AML-193 (cell line): ENCODE results near the gene CABP7.

Source experiments
- DNase-seq, 2 experiments: peaks; one replicate each; lab custom pipeline; 2025; lab: John Stamatoyannopoulos, UW

Gene CABP7

DNA sequence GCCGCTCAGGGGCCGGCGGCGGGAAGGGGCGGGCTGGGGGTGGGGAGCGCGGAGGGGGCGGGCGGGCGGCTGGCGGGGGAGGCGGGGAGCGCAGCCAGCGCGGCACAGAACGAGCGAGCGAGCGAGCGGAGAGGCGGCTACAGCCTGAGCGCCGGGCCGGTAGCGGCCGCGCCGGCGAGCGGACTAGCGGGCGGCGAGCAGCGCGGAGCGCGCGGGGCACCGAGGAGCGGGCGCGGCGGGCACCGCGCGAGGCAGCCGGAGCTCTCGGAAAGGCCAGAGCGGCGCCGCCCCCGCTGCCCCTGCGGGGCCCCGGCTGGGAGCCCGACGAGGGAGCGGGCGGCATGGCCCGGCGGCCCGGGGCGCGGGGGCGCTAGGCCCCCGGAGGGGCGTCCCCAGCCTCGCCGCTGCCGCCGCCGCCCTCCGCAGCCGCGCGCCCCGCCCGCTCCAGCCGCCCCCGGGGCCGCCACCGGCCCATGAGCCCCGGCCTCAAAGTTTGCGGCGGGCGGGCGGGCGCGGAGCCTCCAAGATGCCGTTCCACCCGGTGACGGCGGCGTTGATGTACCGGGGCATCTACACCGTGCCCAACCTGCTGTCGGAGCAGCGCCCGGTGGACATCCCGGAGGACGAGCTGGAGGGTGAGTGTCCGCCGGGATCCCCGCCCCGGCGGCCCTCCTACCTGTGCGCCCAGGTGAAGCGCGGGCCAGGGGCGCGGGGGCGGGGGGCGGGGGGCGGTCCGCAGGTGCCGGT, at the start of gene CABP7:
CABP7 (plus strand) TSS at position 105 of the 747 bp plus-strand sequence; CDS start at position 527, 422 bp downstream.
- no peak for DNase-seq

DNA sequence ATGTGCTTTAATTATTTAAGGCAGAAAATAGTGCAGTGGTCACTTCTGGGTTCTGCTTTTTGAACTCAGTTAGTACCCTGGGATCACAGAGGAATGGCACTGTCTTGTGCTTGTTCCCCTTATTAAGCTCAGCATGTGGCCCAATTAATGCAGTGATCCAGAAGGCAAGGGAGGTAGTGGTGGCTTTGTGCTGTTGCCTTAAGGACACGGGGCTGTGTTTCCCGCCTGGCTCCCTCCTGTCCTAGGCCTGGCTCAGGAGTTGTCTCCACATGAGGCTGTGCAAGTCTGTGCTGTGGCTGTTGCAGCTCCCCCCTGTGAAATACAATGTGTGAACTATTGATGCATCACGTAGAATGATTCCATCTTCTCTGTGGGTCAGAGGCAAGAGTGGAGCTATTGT, 49.2 kb upstream of the CABP7 start:
- DNase-seq = no peak

DNA sequence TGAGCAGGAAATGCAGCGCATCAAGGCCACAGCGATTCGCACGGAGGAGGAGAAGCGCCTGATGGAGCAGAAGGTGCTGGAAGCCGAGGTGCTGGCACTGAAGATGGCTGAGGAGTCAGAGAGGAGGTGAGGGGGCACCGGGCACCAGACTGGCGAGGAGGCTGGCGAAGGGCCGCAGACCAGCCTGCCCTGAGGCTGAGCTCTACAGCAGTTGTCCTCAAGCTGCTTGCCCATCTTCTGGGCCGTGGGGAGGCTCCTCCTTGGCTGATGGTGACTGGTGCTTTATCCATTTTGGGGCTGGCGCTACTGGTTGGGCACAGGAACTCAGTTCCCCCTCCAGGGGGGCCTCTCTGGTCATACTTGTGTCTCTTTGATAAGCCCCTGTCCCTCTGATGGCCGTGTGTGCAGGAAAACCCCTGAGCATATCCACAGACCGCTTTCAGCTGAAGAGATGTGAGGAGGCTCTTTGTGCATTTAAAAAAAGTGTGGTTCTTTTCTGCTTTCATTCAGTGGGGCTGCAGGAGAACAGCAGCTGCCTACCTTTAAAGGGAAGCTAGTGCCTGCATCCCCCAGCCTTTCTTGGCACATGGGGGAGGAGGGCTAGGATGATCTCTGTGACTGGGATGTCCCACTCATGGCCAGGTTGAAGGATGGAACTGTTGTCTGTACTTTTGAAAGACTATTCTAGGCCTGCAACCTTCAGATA, 46.3 kb upstream of the CABP7 start:
- no peak for DNase-seq

DNA sequence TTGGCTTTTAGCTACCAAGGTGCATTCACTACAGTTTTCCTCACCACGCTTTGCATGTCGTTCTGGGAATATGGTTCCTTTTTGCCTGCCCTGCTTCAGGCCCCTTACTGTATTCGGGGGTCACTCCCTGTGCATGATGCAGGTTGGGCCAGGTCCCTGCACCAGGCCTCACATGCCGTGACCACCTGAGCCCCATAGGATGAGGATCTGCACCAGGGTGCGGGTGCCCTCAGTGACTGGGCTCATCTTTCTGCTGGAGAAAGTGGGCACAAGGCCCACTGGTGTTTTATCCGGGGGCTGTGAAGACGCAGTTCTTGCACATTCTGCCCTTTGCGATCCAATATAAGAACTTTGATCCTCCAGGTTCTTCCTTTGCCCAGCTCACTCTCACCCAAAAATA, 45.7 kb upstream of the CABP7 start:
- DNase-seq = no peak

- DNase-seq = no peak
Observed at GRCh38 chr22:29679316-29679715, 40.5 kb upstream of the CABP7 start.

DNA sequence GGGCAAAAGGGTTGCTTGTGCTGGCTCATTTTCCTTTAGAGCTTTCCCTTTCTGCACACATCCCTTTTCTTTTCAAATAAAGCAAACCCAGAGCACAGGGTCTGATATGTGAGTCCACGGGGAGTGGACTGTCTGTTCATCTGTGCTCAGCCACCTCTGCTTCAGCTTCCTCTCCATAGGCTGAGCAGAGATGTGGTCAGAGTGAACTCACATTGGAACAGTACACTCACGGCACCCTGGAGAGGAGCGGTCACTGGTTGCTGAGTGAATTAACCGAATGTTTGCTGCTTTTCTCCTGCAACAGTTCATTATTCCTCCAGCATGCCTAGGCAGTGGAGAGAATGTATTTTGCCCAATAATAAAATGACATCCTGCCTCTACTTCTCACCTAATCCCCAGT, 36.3 kb upstream of the CABP7 start:
- no peak for DNase-seq

DNA sequence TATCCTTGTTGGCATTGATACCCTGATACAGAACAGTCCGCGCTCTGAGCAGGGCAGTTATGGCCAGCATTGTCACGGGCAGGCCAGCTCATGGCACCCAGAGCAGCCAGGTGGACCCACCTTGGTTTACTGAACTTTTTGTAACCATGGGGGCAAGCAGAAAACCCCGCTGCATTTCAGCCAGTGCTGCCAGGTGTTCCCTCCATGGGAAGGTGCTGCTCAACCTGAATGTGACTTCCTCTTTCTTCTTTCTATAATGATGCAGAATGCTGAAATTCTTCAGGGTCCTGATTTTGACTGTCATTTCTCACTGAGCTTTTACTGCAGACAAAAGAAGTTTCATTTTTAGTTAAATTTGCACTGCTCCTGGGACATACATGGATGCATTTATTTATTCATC, 35.6 kb upstream of the CABP7 start:
- no peak for DNase-seq

- no peak for DNase-seq
Observed at GRCh38 chr22:29689206-29689879, 30.5 kb upstream of the CABP7 start.

GRCh38 chr22:29689880-29690213, 30.0 kb upstream of the CABP7 start:
- DNase-seq = peak; percentile 3 to 20

DNA sequence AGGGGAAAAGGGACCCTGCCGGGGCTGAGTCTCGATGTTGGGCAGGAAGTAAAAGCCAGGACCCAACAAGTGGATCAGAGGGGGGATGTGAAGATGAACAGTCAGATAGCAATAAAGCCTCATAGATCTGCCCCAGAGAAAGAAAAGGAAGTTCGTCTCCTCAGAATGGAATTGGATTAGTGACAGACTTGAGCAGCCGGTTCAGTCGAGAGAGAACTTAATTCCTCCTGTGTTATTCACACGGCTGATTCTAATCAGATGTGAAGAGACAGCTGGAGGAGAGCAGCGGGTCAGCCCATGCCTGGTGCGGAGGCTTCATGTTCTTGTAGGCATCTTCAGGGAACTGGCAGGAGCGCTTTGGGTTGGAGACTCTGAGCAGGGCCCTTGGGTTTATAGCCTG, 29.3 kb upstream of the CABP7 start:
- no peak for DNase-seq

DNA sequence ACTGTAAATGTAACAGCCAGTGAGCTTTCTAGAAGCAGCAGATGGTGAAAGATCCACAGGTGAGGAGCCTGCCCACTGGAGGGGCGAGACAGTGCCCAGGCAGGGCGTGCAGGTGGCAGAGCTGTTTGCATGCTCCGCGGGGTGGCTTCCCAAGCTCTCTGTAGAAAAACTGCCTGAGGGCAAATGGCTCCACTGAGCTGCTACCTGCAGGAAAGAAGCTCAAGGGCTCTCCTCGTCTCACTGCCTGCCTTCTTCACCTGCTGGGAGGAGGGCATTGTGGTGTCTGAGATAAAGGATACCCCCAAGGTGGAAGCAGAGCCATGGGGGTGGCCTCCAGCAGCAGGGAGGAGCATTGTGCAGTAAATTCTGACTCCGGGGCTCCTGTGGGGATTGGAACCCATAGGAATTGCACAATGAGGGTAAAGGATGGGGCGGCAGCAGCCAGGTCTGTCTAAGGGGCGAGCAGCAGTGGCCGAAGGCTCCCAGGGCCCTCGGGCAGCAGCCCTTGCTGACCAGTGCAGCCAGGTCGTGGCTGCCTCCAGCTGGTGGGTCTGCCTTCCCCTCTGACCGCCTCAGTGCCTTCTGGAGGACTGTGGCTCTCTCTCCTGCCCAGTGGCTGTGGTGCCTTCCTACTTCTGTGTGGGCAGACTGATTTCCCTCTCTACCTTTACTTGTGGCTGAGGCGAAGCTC, 28.0 kb upstream of the CABP7 start:
- no peak for DNase-seq

DNA sequence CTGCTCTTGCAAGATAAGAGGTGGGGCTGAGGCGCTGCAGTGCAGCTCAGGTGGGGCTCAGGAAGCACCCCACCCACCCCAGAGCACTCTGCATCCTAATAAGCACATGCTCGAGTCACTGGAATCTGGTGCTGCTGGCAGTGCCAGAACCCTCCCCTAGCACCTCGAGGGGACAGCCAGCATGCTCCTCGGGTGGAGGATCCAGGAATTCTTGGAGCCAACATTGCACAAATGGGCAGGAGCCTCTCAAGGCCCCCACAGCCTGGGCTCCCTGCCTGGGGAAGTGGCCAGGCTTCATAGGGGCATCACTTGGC, 27.5 kb upstream of the CABP7 start:
- no peak for DNase-seq

DNA sequence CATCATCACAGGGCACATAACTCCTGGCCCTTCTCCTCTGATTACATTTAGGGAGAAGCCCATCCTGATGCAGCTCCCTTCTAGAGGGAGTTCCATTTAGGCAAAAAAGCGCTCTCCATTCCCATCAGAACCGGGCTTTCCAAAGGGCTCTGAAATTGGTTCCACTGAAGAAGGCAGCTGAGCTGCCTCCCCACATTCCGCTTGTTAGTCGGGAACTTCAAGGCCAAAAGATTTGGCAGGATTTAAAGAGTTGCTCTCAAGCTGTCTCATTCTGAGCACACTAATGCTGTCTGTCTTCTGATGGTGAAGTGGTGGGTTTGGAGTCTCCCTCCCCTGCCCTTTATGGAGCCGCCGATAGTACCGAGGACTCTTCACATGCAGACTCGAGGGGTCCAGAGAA, 26.6 kb upstream of the CABP7 start:
- no peak for DNase-seq

GRCh38 chr22:29693671-29694070, 26.1 kb upstream of the CABP7 start:
- DNase-seq = no peak

GRCh38 chr22:29695129-29695926, 24.5 kb upstream of the CABP7 start:
- DNase-seq = no peak

DNA sequence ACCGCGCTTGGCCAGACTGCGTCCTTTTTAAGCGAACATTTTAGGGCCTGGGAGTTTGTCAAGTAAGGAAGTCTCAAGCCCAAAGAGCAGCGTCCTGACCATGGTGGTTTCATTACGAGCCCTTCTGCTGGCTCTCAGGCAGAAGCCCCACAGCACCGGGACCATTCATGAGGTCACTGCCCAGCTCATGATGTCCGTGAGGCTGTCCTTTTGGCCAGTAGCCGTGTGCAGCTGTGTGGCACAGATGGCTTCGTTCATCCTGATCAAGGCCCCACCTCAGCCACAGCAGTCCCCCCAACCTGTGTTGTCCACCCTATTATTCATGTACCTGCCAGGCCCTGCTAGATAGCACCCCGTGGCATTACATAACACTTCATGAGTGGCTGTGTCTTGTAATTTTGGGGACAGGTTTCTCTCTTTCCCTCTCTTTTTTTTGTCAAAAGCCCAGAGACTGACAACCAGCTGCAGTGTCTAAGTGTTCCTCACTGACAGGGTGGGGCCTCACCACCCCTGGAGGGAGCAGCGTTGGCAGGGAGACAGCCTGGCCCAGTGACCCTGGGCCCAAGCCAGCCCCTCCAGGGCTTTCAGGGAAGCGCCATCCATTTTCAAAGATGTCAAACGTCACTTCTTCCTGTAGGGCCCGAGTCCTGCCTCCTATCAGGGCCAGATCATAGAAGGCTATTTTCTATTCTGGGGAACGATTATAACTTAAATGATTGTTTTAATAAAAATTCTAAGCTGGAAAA, 21.8 kb upstream of the CABP7 start:
- DNase-seq = no peak

DNA sequence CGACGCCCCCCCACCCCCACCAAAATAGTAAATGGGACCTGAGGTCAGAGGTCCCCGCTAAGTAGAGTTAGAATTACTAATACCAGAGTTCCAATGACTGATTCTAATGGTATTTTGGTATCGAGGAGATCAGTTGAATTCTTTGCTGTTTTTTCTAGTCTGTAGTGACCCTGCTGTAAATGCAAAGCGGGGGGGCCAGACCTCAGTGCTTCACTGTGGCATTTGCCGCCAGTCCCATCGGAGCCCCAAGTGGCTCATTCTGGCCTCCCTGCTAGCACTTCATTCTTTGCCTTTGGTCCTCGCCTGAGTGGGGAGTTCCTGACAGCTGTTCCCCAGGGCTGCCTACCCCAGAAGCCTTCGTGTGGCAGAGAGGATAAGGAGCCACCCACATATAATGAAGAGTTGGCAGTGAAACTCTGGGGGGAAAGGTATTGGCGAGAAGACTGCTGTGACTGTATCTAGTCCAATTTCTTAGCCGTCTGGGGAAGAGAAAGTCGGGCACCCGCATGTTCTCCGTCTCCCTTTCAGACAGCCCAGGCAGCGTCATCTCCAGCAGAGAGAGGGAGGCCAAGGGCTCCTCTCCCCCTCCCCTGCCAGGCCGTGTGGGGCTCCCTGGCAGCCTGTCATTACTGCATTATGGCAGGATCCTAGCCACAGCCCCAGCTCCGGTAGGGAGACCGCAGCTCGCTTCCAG, 19.4 kb upstream of the CABP7 start:
- DNase-seq = no peak

GRCh38 chr22:29700900-29701154, 19.0 kb upstream of the CABP7 start:
- no peak for DNase-seq

- no peak for DNase-seq
Observed at GRCh38 chr22:29701155-29701999, 18.4 kb upstream of the CABP7 start.
